Small intestine (tissue), 7 donors: ENCODE measurements around the gene QRICH1. TPM values are rescaled to one million over a fixed set of nuclear protein-coding genes. Genes with fewer than 3 reads are reported as not detected.
A peak's percentile ranks its signal among the peaks of the same experiment; 100 is the strongest.

Experiments used
- DNase-seq, 2 donors: peaks; one replicate each; pipeline versions ENCODE4 v3.0.0 to v3.0.0-alpha.2; 2013
- FAIRE-seq: peaks from 2 replicates; lab custom pipeline; 2012; peaks lifted over from hg19 to GRCh38; lab: Jason Lieb, UNC
- H3K27ac ChIP-seq, 3 donors: one replicate each; pipeline ENCODE4 v1.5.1; 2013; ENCODE audit warnings: low read length in 2 of 3, mild to moderate bottlenecking in 2 of 3, control low read depth in 1 of 3, inconsistent platforms in 1 of 3, low read depth in 1 of 3, moderate library complexity in 1 of 3
- H3K27me3 ChIP-seq, 3 donors: one replicate each; pipeline ENCODE4 v1.6.1; 2013; ENCODE audit warnings: low read length in 3 of 3, inconsistent platforms in 1 of 3; ENCODE audit not compliant: control insufficient read depth in 3 of 3, insufficient read depth in 3 of 3
- H3K36me3 ChIP-seq, 3 donors: one replicate each; pipeline ENCODE4 v1.6.1; 2013; ENCODE audit warnings: low read length in 3 of 3, inconsistent platforms in 1 of 3, low read depth in 1 of 3, mild to moderate bottlenecking in 1 of 3, moderate library complexity in 1 of 3; ENCODE audit not compliant: control insufficient read depth in 3 of 3, insufficient read depth in 2 of 3
- H3K4me1 ChIP-seq, 3 donors: one replicate each; pipeline ENCODE4 v1.6.1; 2013; ENCODE audit warnings: low read length in 2 of 3, inconsistent platforms in 1 of 3, low read depth in 1 of 3, mild to moderate bottlenecking in 1 of 3, moderate library complexity in 1 of 3; ENCODE audit not compliant: control insufficient read depth in 3 of 3, insufficient read depth in 2 of 3
- H3K4me3 ChIP-seq, 3 donors: one replicate each; pipeline ENCODE4 v1.5.1; 2013; ENCODE audit warnings: low read length in 3 of 3, control low read depth in 1 of 3, inconsistent platforms in 1 of 3, low read depth in 1 of 3, mild to moderate bottlenecking in 1 of 3, moderate library complexity in 1 of 3
- H3K9me3 ChIP-seq, 2 donors: one replicate each; pipeline ENCODE4 v1.6.1; 2013; ENCODE audit warnings: low read depth in 1 of 2, low read length in 1 of 2; ENCODE audit not compliant: control insufficient read depth in 2 of 2, insufficient read depth in 1 of 2
- WGBS, 3 donors: extraction: QIAGEN DNeasy Blood & Tissue Kit; methylation state at CpG; one replicate each; pipeline ENCODE4 v1.1.7; 2013; 5-methylcytosine and 5-hydroxymethylcytosine counted together
- polyA plus RNA-seq, 4 donors: library from polyadenylated mRNA; stranded (reverse) in 3 of 4; unstranded in 1 of 4; fragments of 200-250 nt in 3 of 4; fragments of 120-200 nt in 1 of 4; gene quantifications; one replicate each; pipeline versions ENCODE4 v1.2.1 to v1.2.3, GENCODE V29; 2013
- donor health status: healthy with polysubstance abuse.
- donor health status: control.
- donor health status: control.
- donor health status: Bipolar disorder and iron deficiency.
- donor health status: healthy.

Gene QRICH1
- polyA plus RNA-seq, 4 donors: 27.9 to 57.8 (median 38.8) TPM

- no peak for FAIRE-seq
- H3K9me3 ChIP-seq: no peaks in the 10 kb centered on the region
- DNase-seq: peak; percentile 71 to 93
- H3K36me3 ChIP-seq: peaks cover 2 to 41% (median 4%) of the 10 kb centered on the region in 3 donors
- no peaks in the 10 kb centered on the region for H3K27me3 ChIP-seq
- peak overlapping the region; percentile 76 to 97 (median 83) for H3K4me3 ChIP-seq
- peaks cover 0 to 13% (median 2%) of the 10 kb centered on the region in 3 donors for H3K4me1 ChIP-seq
- WGBS, 3 donors: 0 to 1% (median 0%) methylated on average over 72 to 86 of the region's 86 CpGs
- H3K27ac ChIP-seq: peak overlapping the region; percentile 93 to 96 (median 95)
Measured at GRCh38 chr3:49092938-49093852, 676 bp downstream of the QRICH1 start.

GRCh38 chr3:49081429-49081828 is 12.4 kb downstream of the QRICH1 start:
- H3K4me1 ChIP-seq: no peaks in the 10 kb centered on the region
- DNase-seq: no peak
- WGBS, 3 donors: 90 to 93% (median 92%) methylated on average over 8 of the region's 8 CpGs
- FAIRE-seq: no peak
- no peaks in the 10 kb centered on the region for H3K9me3 ChIP-seq
- no peak overlapping the region for H3K27ac ChIP-seq
- H3K36me3 ChIP-seq: peaks cover 4 to 42% (median 4%) of the 10 kb centered on the region in 3 donors
- no peaks in the 10 kb centered on the region for H3K27me3 ChIP-seq
- no peak overlapping the region for H3K4me3 ChIP-seq

- Histone ChIP-seq H3K27me3 (no peaks in the 10 kb centered on the region), H3K9me3 (no peaks in the 10 kb centered on the region), H3K4me3 (no peak overlapping the region), H3K4me1 (no peaks in the 10 kb centered on the region), H3K36me3 (peaks cover 12 to 54% (median 13%) of the 10 kb centered on the region in 3 donors), H3K27ac (no peak overlapping the region)
- FAIRE-seq (no peak), DNase-seq (no peak)
- WGBS, 3 donors: 89 to 98% (median 95%) methylated on average over 2 of the region's 2 CpGs
Measured at GRCh38 chr3:49079270-49079669, 14.6 kb downstream of the QRICH1 start.

DNA sequence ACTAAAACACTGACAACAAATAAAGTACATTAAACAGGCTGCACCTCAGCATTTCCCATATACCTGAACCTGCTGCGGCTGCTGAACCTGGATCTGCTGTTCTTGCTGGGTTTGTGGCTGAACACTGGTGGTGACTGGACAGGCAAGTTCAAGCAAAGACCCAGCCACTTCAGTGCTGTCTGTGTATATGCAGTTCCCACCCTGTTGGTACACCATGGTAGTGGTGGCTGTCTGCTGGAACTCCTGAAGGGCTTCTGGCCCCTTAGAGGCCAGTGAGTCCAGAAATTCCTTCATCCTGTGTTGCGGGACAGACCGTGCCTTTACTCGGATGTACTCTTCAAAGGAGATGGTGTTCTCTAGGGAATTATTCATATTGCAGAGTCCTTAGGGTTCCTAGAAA is 17.2 kb downstream of the QRICH1 start:
- WGBS, 3 donors: 91 to 97% (median 94%) methylated on average over 4 of the region's 4 CpGs
- no peaks in the 10 kb centered on the region for H3K27me3 ChIP-seq
- H3K4me1 ChIP-seq: no peaks in the 10 kb centered on the region
- H3K4me3 ChIP-seq: no peak overlapping the region
- H3K9me3 ChIP-seq: no peaks in the 10 kb centered on the region
- H3K36me3 ChIP-seq: peaks cover 15 to 64% (median 24%) of the 10 kb centered on the region in 3 donors
- no peak overlapping the region for H3K27ac ChIP-seq
- FAIRE-seq (no peak), DNase-seq (no peak)

GRCh38 chr3:49076116-49076515 is 17.8 kb downstream of the QRICH1 start:
- no peak for DNase-seq
- H3K9me3 ChIP-seq: no peaks in the 10 kb centered on the region
- 93 to 96% (median 95%) methylated on average over 13 of the region's 13 CpGs for WGBS, 3 donors
- no peak overlapping the region for H3K4me3 ChIP-seq
- H3K27me3 ChIP-seq: no peaks in the 10 kb centered on the region
- no peaks in the 10 kb centered on the region for H3K4me1 ChIP-seq
- H3K27ac ChIP-seq: no peak overlapping the region
- peaks cover 16 to 67% (median 26%) of the 10 kb centered on the region in 3 donors for H3K36me3 ChIP-seq
- no peak for FAIRE-seq

DNA sequence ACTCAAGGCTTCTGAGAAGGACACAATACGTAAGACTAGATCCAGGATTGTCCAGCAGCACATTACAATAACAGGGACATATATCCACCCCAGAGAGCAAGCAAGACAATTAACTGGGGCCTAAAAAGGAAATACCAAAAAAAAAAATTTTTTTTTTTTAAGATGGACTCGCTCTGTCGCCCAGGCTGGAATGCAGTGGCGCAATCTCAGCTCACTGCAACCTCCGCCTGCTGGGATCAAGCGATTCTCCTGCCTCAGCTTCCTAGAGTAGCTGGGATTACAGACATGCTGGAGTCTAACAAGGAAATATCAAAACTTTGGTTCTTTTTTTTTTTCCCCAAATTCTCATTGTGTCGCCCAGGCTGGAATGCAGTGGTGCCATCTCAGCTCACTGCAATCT is 35.9 kb downstream of the QRICH1 start:
- H3K27ac ChIP-seq: no peak overlapping the region
- no peaks in the 10 kb centered on the region for H3K9me3 ChIP-seq
- peaks cover 11 to 60% (median 25%) of the 10 kb centered on the region in 3 donors for H3K36me3 ChIP-seq
- 89 to 97% (median 96%) methylated on average over 7 of the region's 7 CpGs for WGBS, 3 donors
- no peak overlapping the region for H3K4me3 ChIP-seq
- no peaks in the 10 kb centered on the region for H3K4me1 ChIP-seq
- no peaks in the 10 kb centered on the region for H3K27me3 ChIP-seq
- FAIRE-seq: no peak
- DNase-seq: no peak

- WGBS, 3 donors: 95 to 96% (median 96%) methylated on average over 8 to 10 of the region's 10 CpGs
- FAIRE-seq: no peak
Measured at GRCh38 chr3:49057268-49057667, 36.6 kb downstream of the QRICH1 start.

DNA sequence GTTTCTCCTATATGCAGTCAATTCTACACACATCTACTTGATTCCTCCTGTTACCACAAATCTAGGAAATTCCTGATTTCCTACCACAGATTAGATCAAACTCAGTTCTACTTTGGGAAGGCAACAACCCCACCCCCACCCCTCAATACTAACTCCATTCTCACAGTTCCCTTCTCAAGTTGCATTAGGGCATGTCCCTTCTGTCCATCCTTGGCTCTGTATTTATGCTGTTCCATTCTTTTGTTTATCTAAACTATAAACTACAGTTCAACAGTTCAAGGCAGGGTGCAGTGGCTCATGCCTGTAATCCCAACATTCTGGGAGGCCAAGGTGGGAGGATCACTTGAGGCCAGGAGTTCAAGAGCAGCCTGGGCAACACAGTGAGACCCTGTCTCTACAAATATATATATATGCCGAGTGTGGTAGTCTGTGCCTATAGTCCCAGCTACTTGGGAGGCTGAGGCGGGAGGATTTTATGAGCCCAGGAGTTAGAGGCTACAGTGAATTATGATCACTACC is 39.5 kb downstream of the QRICH1 start:
- FAIRE-seq: no peak

More at GRCh38 chr3:49057268-49057667, 36.6 kb downstream of the QRICH1 start:
- no peak overlapping the region for H3K27ac ChIP-seq
- H3K27me3 ChIP-seq: no peaks in the 10 kb centered on the region
- no peak for DNase-seq
- no peak overlapping the region for H3K4me3 ChIP-seq
- peaks cover 11 to 60% (median 27%) of the 10 kb centered on the region in 3 donors for H3K36me3 ChIP-seq
- no peaks in the 10 kb centered on the region for H3K9me3 ChIP-seq
- no peaks in the 10 kb centered on the region for H3K4me1 ChIP-seq

More for the DNA sequence above, 39.5 kb downstream of the QRICH1 start:
- 94 to 100% (median 98%) methylated on average over 2 of the region's 2 CpGs for WGBS, 3 donors
- Histone ChIP-seq H3K9me3 (no peaks in the 10 kb centered on the region), H3K36me3 (peaks cover 12 to 52% (median 31%) of the 10 kb centered on the region in 3 donors), H3K27me3 (no peaks in the 10 kb centered on the region), H3K27ac (no peak overlapping the region), H3K4me3 (no peak overlapping the region), H3K4me1 (no peaks in the 10 kb centered on the region)
- no peak for DNase-seq
